HEK293 (cell line): ENCODE results near the gene ARPC1A.

Experiments used
- HOXA7 ChIP-seq: sonication (generic); formaldehyde crosslinking; IDR thresholded peaks from 2 replicates; pipeline ENCODE4 v1.8.1; 2022; ENCODE audit warnings: missing genetic modification reagents, borderline replicate concordance
- IKZF3 ChIP-seq: fragments of 450-650 bp; IDR thresholded peaks from 2 replicates; pipeline ENCODE4 v1.5.0; 2018; ENCODE audit warnings: missing biosample characterization, mild to moderate bottlenecking, missing genetic modification characterization, moderate library complexity
- MYNN ChIP-seq: fragments of 450-650 bp; formaldehyde crosslinking; IDR thresholded peaks from 2 replicates; pipeline ENCODE4 v1.5.1; 2016; ENCODE audit warnings: missing biosample characterization, missing genetic modification characterization, borderline replicate concordance
- PRDM2 ChIP-seq: fragments of 450-650 bp; formaldehyde crosslinking; IDR thresholded peaks from 2 replicates; pipeline ENCODE4 v1.5.1; 2016; ENCODE audit warnings: missing biosample characterization, missing genetic modification characterization, borderline replicate concordance
- PRDM4 ChIP-seq: fragments of 450-650 bp; formaldehyde crosslinking; IDR thresholded peaks from 2 replicates; pipeline ENCODE4 v1.5.1; 2017; ENCODE audit warnings: missing biosample characterization, missing genetic modification characterization
- TRIM28 ChIP-seq: IDR thresholded peaks from 2 replicates; pipeline ENCODE4 v1.6.1; 2011; ENCODE audit warnings: low read length, control low read depth, borderline replicate concordance
- ZEB2 ChIP-seq: fragments of 450-650 bp; formaldehyde crosslinking; IDR thresholded peaks from 2 replicates; pipeline ENCODE4 v1.5.1; 2016; ENCODE audit warnings: missing biosample characterization, missing genetic modification characterization
- ZNF2 ChIP-seq: fragments of 450-650 bp; formaldehyde crosslinking; IDR thresholded peaks from 2 replicates; pipeline ENCODE4 v1.5.1; 2016; ENCODE audit warnings: missing biosample characterization, missing genetic modification characterization
- ZNF24 ChIP-seq: fragments of 450-650 bp; formaldehyde crosslinking; IDR thresholded peaks from 2 replicates; pipeline ENCODE4 v1.5.1; 2016; ENCODE audit warnings: missing biosample characterization, missing genetic modification characterization
- ZNF654 ChIP-seq: fragments of 450-650 bp; formaldehyde crosslinking; IDR thresholded peaks from 2 replicates; pipeline ENCODE4 v1.5.1; 2016; ENCODE audit warnings: low read depth, missing biosample characterization, missing genetic modification characterization
- ZNF664 ChIP-seq: fragments of 450-650 bp; formaldehyde crosslinking; IDR thresholded peaks from 2 replicates; pipeline ENCODE4 v1.5.1; 2016; ENCODE audit warnings: missing biosample characterization, missing genetic modification characterization
- ZNF837 ChIP-seq: fragments of 450-650 bp; formaldehyde crosslinking; IDR thresholded peaks from 2 replicates; pipeline ENCODE4 v1.5.1; 2016; ENCODE audit warnings: missing biosample characterization, missing genetic modification characterization
- TF ChIP-seq, protein P1 (sequence below): IDR thresholded peaks from 2 replicates; pipeline ENCODE4 v1.6.1; 2011; ENCODE audit warnings: mild to moderate bottlenecking, low read depth, low read length, borderline replicate concordance
- TF ChIP-seq, protein P2 (sequence below): fragments of 450-650 bp; formaldehyde crosslinking; IDR thresholded peaks from 2 replicates; pipeline ENCODE4 v1.5.1; 2016; ENCODE audit warnings: missing biosample characterization, missing genetic modification characterization

- TF ChIP-seq PRDM4 (tag by site-specific recombination) (no peak), ZEB2 (tag by site-specific recombination) (no peak), ZNF24 (tag by site-specific recombination) (no peak), ZNF837 (tag by site-specific recombination) (no peak), ZNF654 (peak; percentile 77), PRDM2 (tag by site-specific recombination) (no peak), ZNF2 (tag by site-specific recombination) (no peak), HOXA7 (CRISPR knock-in tag) (no peak), IKZF3 (tag by site-specific recombination) (no peak), TRIM28 (no peak), ZNF664 (no peak), MYNN (tag by site-specific recombination) (no peak)
- TF ChIP-seq, protein P1, sequence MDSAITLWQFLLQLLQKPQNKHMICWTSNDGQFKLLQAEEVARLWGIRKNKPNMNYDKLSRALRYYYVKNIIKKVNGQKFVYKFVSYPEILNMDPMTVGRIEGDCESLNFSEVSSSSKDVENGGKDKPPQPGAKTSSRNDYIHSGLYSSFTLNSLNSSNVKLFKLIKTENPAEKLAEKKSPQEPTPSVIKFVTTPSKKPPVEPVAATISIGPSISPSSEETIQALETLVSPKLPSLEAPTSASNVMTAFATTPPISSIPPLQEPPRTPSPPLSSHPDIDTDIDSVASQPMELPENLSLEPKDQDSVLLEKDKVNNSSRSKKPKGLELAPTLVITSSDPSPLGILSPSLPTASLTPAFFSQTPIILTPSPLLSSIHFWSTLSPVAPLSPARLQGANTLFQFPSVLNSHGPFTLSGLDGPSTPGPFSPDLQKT = no peak
- TF ChIP-seq, protein P2, sequence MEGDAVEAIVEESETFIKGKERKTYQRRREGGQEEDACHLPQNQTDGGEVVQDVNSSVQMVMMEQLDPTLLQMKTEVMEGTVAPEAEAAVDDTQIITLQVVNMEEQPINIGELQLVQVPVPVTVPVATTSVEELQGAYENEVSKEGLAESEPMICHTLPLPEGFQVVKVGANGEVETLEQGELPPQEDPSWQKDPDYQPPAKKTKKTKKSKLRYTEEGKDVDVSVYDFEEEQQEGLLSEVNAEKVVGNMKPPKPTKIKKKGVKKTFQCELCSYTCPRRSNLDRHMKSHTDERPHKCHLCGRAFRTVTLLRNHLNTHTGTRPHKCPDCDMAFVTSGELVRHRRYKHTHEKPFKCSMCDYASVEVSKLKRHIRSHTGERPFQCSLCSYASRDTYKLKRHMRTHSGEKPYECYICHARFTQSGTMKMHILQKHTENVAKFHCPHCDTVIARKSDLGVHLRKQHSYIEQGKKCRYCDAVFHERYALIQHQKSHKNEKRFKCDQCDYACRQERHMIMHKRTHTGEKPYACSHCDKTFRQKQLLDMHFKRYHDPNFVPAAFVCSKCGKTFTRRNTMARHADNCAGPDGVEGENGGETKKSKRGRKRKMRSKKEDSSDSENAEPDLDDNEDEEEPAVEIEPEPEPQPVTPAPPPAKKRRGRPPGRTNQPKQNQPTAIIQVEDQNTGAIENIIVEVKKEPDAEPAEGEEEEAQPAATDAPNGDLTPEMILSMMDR (tag by site-specific recombination) = peak; percentile 56
These were observed 13.1 kb upstream of the ARPC1A start for GRCh38 chr7:99312316-99313203.
